Measurements from ENCODE around the gene ELN.

ELN gene

DNA sequence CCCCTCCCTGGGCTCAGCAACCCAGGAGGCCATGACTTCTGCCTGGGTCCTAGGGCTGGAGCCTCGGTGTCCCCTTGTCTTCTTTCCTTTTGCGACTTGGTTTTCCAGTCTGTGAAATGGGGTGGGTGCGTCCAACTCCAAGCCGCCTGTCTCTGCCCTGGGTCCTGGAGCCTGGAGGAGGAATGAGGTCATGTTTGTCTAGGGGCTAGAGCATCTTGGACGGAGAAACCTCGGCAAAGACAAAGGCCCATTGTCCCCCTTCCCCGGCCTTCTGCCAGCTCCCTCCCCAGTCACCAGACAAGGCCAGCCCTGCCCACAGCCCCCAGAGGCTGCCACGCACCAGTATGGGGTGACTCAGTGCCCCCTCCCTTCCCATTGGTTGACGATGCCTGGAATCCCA lies 39.8 kb upstream of the ELN start:
- H3K9ac ChIP-seq (ENCODE audit: low read length), result no peak overlapping the region
- H3K27me3 ChIP-seq (ENCODE audit: control insufficient read depth, insufficient read depth, low read length), result no peaks in the 10 kb centered on the region
- no peaks in the 10 kb centered on the region for H3K9me3 ChIP-seq (ENCODE audit: control insufficient read depth, insufficient read depth, low read depth, low read length)
- H3K27ac ChIP-seq (ENCODE audit: low read depth, low read length), result no peak overlapping the region
- no peak overlapping the region for H3K4me3 ChIP-seq (ENCODE audit: low read depth, low read length)
- H3K36me3 ChIP-seq (ENCODE audit: control insufficient read depth, insufficient read depth, low read length), result no peaks in the 10 kb centered on the region
- peaks cover 5% of the 10 kb centered on the region; the same call in 1 of the 2 replicates for H3K4me1 ChIP-seq (ENCODE audit: control insufficient read depth, insufficient read depth, low read length)

DNA sequence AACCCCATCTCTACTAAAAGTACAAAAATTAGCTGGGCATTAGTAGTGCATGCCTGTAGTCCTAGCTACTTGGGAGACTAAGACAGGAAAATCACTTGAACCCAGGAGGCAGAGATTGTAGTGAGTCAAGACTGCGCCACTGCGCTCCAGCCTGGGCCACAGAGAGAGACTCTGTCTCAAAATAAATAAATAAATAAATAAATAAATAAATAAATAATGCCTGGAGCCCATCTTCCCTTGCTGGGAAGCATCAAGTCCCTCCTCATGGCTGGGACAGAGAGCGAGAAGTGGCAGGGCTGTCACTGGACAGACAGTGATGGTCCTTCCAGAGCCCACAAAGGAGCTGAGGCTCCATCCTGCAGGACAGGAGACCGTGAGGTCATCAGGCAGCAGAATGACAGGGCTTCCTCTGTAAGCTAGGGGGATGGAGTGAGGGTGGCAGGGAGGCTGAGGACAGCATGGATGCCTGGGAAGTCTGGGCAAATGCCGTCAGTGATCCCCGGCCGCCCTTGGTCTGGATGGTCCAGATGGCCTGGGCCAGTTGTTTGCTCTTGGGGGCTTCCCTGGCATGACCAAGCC lies 36.4 kb upstream of the ELN start:
- Histone ChIP-seq H3K27me3 (ENCODE audit: control insufficient read depth, insufficient read depth, low read length) (no peaks in the 10 kb centered on the region), H3K27ac (ENCODE audit: low read depth, low read length) (no peak overlapping the region), H3K4me3 (ENCODE audit: low read depth, low read length) (no peak overlapping the region), H3K9ac (ENCODE audit: low read length) (no peak overlapping the region), H3K4me1 (ENCODE audit: control insufficient read depth, insufficient read depth, low read length) (no peaks in the 10 kb centered on the region), H3K36me3 (ENCODE audit: control insufficient read depth, insufficient read depth, low read length) (no peaks in the 10 kb centered on the region), H3K9me3 (ENCODE audit: control insufficient read depth, insufficient read depth, low read depth, low read length) (peaks cover 19% of the 10 kb centered on the region)

GRCh38 chr7:73992101-73992562 lies 35.8 kb upstream of the ELN start:
- Histone ChIP-seq H3K27ac (ENCODE audit: low read depth, low read length) (no peak overlapping the region), H3K4me1 (ENCODE audit: control insufficient read depth, insufficient read depth, low read length) (no peaks in the 10 kb centered on the region), H3K36me3 (ENCODE audit: control insufficient read depth, insufficient read depth, low read length) (no peaks in the 10 kb centered on the region), H3K27me3 (ENCODE audit: control insufficient read depth, insufficient read depth, low read length) (no peaks in the 10 kb centered on the region), H3K9ac (ENCODE audit: low read length) (no peak overlapping the region), H3K9me3 (ENCODE audit: control insufficient read depth, insufficient read depth, low read depth, low read length) (peaks cover 19% of the 10 kb centered on the region), H3K4me3 (ENCODE audit: low read depth, low read length) (no peak overlapping the region)

DNA sequence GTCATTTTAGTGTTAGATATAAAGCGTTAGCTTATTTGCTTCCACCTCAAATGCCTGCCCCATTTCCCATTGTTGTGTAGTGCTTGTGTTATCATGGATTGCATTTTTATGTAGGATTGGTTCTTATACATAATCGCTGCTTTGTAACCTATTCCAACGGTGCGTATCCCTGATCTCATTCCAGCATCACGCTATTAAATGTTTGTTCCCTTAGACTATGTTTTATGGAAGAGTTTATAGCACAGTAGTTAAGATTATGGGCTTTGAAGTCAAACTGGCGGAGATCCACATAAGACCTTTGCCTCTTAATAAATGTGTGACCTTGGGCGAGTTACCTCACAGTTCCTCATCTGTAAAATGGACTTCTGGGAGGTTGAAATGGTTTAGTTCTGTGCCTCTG lies 34.0 kb upstream of the ELN start:
- Histone ChIP-seq H3K9me3 (ENCODE audit: control insufficient read depth, insufficient read depth, low read depth, low read length) (peaks cover 19% of the 10 kb centered on the region), H3K27ac (ENCODE audit: low read depth, low read length) (no peak overlapping the region), H3K9ac (ENCODE audit: low read length) (no peak overlapping the region), H3K4me3 (ENCODE audit: low read depth, low read length) (no peak overlapping the region), H3K36me3 (ENCODE audit: control insufficient read depth, insufficient read depth, low read length) (no peaks in the 10 kb centered on the region), H3K27me3 (ENCODE audit: control insufficient read depth, insufficient read depth, low read length) (no peaks in the 10 kb centered on the region), H3K4me1 (ENCODE audit: control insufficient read depth, insufficient read depth, low read length) (no peaks in the 10 kb centered on the region)

DNA sequence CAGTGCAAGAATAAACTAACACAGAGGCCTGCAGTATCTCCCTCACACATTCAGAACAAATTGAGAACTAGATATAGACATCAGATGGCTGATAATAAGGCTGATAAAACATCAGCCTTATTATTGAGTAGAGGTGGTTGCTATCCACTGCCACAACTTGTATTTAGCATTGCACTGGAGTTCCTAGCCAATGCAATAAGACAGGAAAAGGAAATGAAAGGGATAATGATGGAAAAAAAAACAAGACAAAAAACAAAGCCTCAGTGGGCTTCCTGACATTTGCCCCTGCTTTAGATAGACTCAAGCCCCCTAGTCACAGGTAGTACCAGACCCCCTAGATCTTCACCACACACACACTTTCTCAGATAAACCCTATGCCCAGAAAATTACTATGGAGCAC lies 33.2 kb upstream of the ELN start:
- Histone ChIP-seq H3K9me3 (ENCODE audit: control insufficient read depth, insufficient read depth, low read depth, low read length) (peaks cover 19% of the 10 kb centered on the region), H3K36me3 (ENCODE audit: control insufficient read depth, insufficient read depth, low read length) (no peaks in the 10 kb centered on the region), H3K27ac (ENCODE audit: low read depth, low read length) (no peak overlapping the region), H3K27me3 (ENCODE audit: control insufficient read depth, insufficient read depth, low read length) (no peaks in the 10 kb centered on the region), H3K4me3 (ENCODE audit: low read depth, low read length) (no peak overlapping the region), H3K9ac (ENCODE audit: low read length) (no peak overlapping the region), H3K4me1 (ENCODE audit: control insufficient read depth, insufficient read depth, low read length) (no peaks in the 10 kb centered on the region)

DNA sequence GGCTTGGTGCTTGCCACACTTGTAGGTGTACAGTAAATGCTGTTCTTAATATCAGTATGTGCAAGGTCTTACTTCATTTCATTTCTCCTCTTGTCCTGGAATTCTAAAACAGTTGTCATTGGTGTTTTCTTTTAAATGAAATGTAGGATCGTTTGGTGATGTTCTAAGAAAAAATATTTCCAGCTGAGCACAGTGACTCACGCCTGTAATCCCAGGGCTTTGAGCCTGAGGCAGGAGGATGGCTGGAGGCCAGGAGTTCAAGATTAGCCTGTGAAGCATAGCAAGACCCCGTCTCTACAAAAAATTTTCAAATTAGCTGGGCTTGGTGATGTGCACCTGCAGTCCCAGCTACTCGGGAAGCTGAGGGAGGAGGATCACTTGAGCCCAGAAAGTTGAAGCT lies 32.6 kb upstream of the ELN start:
- H3K9me3 ChIP-seq (ENCODE audit: control insufficient read depth, insufficient read depth, low read depth, low read length), result peaks cover 19% of the 10 kb centered on the region
- no peaks in the 10 kb centered on the region for H3K36me3 ChIP-seq (ENCODE audit: control insufficient read depth, insufficient read depth, low read length)
- H3K4me1 ChIP-seq (ENCODE audit: control insufficient read depth, insufficient read depth, low read length), result no peaks in the 10 kb centered on the region
- no peaks in the 10 kb centered on the region for H3K27me3 ChIP-seq (ENCODE audit: control insufficient read depth, insufficient read depth, low read length)
- H3K4me3 ChIP-seq (ENCODE audit: low read depth, low read length), result no peak overlapping the region
- no peak overlapping the region for H3K27ac ChIP-seq (ENCODE audit: low read depth, low read length)
- H3K9ac ChIP-seq (ENCODE audit: low read length), result no peak overlapping the region

DNA sequence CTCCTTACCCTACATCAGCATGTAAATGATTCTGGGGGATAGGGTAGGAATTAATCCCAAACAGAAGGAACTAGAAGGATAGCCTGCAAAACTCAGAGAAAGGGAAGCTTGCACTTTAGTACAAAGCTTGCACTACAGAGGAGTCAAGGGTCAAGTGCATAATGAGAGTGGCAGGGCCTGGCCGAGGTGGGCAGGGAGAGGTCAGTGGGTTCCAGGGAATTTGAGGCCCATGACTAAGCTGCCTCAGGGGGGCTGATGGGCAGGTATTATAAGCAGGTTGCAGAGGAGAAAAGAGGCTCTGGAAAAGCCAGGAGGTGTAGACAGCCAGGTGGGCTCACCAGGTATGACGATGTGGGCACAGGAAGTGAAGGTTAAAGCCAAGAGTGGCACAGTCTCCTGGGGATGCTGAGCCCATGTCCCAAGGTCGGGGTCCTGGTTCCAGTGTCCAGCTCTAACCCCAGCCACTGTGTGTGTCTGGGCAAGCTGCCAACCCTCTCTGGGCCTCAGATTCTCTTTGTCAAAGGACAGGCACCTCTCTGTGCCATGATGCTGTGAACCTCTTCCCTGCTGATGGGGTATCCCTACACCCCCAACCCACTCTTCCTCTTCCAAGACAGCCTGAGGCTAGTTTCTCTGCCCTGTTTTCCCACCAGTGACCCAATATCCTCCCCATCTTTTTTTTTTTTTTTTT lies 32.0 kb upstream of the ELN start:
- no peak overlapping the region for H3K4me3 ChIP-seq (ENCODE audit: low read depth, low read length)
- no peaks in the 10 kb centered on the region for H3K36me3 ChIP-seq (ENCODE audit: control insufficient read depth, insufficient read depth, low read length)
- no peak overlapping the region for H3K27ac ChIP-seq (ENCODE audit: low read depth, low read length)
- H3K4me1 ChIP-seq (ENCODE audit: control insufficient read depth, insufficient read depth, low read length), result no peaks in the 10 kb centered on the region
- H3K9me3 ChIP-seq (ENCODE audit: control insufficient read depth, insufficient read depth, low read depth, low read length), result peaks cover 19% of the 10 kb centered on the region
- no peak overlapping the region for H3K9ac ChIP-seq (ENCODE audit: low read length)
- no peaks in the 10 kb centered on the region for H3K27me3 ChIP-seq (ENCODE audit: control insufficient read depth, insufficient read depth, low read length)

- peaks cover 19% of the 10 kb centered on the region for H3K9me3 ChIP-seq (ENCODE audit: control insufficient read depth, insufficient read depth, low read depth, low read length)
- H3K27me3 ChIP-seq (ENCODE audit: control insufficient read depth, insufficient read depth, low read length), result no peaks in the 10 kb centered on the region
- no peak overlapping the region for H3K9ac ChIP-seq (ENCODE audit: low read length)
- H3K27ac ChIP-seq (ENCODE audit: low read depth, low read length), result no peak overlapping the region
- no peaks in the 10 kb centered on the region for H3K4me1 ChIP-seq (ENCODE audit: control insufficient read depth, insufficient read depth, low read length)
- H3K36me3 ChIP-seq (ENCODE audit: control insufficient read depth, insufficient read depth, low read length), result no peaks in the 10 kb centered on the region
- no peak overlapping the region for H3K4me3 ChIP-seq (ENCODE audit: low read depth, low read length)
Measured at GRCh38 chr7:73997056-73997455, 30.9 kb upstream of the ELN start.

DNA sequence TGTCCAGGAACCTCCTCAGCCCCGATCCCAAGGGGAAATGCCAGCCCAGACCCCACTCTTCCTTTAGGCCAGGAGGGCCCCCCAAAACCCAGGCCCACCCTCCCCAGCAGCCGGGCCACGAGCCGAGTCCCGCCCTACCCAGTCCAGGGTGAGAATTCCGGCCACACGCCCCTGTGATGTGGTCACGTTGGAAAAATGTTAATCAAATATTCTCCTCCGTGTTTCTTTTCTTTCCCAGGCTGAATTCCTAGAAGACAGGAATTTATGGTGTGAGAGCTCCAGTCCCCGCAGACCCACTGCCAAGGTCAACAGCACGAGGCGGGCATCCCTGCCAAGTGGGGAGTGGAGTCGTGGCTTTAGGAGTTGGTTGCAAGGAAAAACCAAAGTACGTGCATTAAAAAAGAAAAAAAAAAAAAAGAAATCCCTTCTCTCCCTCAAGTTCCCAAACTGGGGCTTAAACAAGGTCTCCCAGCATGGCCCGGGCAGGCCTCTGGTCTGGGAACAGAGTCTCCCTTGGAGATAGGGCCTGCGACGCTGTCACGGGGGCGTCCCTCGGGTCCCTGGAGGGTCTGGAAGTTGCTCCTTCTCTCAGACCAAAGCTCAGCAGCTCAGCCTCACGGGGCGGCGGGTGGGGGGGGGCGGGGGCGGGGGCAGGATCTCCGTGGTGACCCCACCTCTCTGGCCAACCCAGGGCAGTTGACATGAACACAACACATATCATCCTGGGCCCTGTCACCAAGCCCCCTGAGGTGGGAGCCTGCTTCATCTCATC lies 28.1 kb upstream of the ELN start:
- no peaks in the 10 kb centered on the region for H3K27me3 ChIP-seq (ENCODE audit: control insufficient read depth, insufficient read depth, low read length)
- no peak overlapping the region for H3K4me3 ChIP-seq (ENCODE audit: low read depth, low read length)
- peaks cover 9% of the 10 kb centered on the region for H3K9me3 ChIP-seq (ENCODE audit: control insufficient read depth, insufficient read depth, low read depth, low read length)
- no peak overlapping the region for H3K27ac ChIP-seq (ENCODE audit: low read depth, low read length)
- H3K36me3 ChIP-seq (ENCODE audit: control insufficient read depth, insufficient read depth, low read length), result no peaks in the 10 kb centered on the region
- H3K9ac ChIP-seq (ENCODE audit: low read length), result no peak overlapping the region
- no peaks in the 10 kb centered on the region for H3K4me1 ChIP-seq (ENCODE audit: control insufficient read depth, insufficient read depth, low read length)

- H3K27me3 ChIP-seq (ENCODE audit: control insufficient read depth, insufficient read depth, low read length), result no peaks in the 10 kb centered on the region
- H3K9ac ChIP-seq (ENCODE audit: low read length), result no peak overlapping the region
- H3K36me3 ChIP-seq (ENCODE audit: control insufficient read depth, insufficient read depth, low read length), result no peaks in the 10 kb centered on the region
- H3K9me3 ChIP-seq (ENCODE audit: control insufficient read depth, insufficient read depth, low read depth, low read length), result peaks cover 2% of the 10 kb centered on the region; the same call in 1 of the 2 replicates
- no peaks in the 10 kb centered on the region for H3K4me1 ChIP-seq (ENCODE audit: control insufficient read depth, insufficient read depth, low read length)
- H3K4me3 ChIP-seq (ENCODE audit: low read depth, low read length), result no peak overlapping the region
- no peak overlapping the region for H3K27ac ChIP-seq (ENCODE audit: low read depth, low read length)
Measured at GRCh38 chr7:74000489-74001149, 27.4 kb upstream of the ELN start.

GRCh38 chr7:74001150-74001494 lies 26.9 kb upstream of the ELN start:
- H3K4me3 ChIP-seq (ENCODE audit: low read depth, low read length), result no peak overlapping the region
- H3K9ac ChIP-seq (ENCODE audit: low read length), result no peak overlapping the region
- H3K36me3 ChIP-seq (ENCODE audit: control insufficient read depth, insufficient read depth, low read length), result no peaks in the 10 kb centered on the region
- H3K27me3 ChIP-seq (ENCODE audit: control insufficient read depth, insufficient read depth, low read length), result no peaks in the 10 kb centered on the region
- no peaks in the 10 kb centered on the region for H3K9me3 ChIP-seq (ENCODE audit: control insufficient read depth, insufficient read depth, low read depth, low read length)
- H3K4me1 ChIP-seq (ENCODE audit: control insufficient read depth, insufficient read depth, low read length), result no peaks in the 10 kb centered on the region
- H3K27ac ChIP-seq (ENCODE audit: low read depth, low read length), result no peak overlapping the region
